ENCODE data around the gene MAJIN. TPM values are rescaled to one million over a fixed set of nuclear protein-coding genes. Genes with fewer than 3 reads are reported as not detected.

Gene MAJIN
- total and polyA plus RNA-seq, 4 donors: 0.09 to 0.31 TPM; not detected in 2

DNA sequence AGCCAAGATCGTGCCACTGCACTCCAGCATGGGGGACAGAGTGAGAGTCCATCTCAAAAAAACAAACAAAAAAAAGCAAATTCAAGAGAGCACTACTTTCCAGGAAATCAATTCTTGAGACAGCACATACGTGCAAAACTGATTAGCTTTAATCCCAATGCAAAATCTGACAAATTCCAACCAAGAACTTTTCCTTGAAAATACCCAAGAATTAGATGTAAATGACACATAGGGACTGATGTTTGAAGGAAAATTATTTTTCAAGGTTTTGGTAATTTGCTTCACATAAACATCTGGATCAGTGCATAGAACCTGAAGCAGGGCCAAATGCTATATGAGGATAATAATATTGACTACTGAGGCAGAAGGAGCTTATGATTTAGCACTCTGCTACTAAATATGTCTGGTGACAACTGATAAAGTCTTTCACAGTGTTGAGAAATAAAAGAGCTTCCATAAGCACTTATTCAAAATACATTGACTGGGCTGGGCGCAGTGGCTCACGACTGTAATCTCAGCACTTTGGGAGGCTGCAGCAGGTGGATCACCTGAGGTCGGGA is 8.8 kb downstream of the MAJIN start:
- no peaks in the 10 kb centered on the region for H3K4me1 ChIP-seq (ENCODE audit: control insufficient read depth in 4 of 4, insufficient read depth in 4 of 4, low read length in 3 of 4)
- H3K9ac ChIP-seq (ENCODE audit: low read depth in 1 of 2, low read length in 2 of 2): no peak overlapping the region
- H3K36me3 ChIP-seq (ENCODE audit: control insufficient read depth in 4 of 4, insufficient read depth in 3 of 4, low read depth in 1 of 4, low read length in 3 of 4): no peaks in the 10 kb centered on the region
- no peak overlapping the region for H3K27ac ChIP-seq (ENCODE audit: low read depth in 1 of 2, low read length in 2 of 2)
- TF ChIP-seq EGR1 (IDR thresholded peaks at IDR 0.05; ENCODE audit: low read depth in 2 of 2): no peak
- TF ChIP-seq ZBTB33 (IDR thresholded peaks at IDR 0.05): no peak
- TF ChIP-seq CTCF (IDR thresholded peaks at IDR 0.05; ENCODE audit: low read depth, low read length, missing input control): no peak
- no peak for TF ChIP-seq TAF1 (conservative IDR thresholded peaks at IDR 0.05)
- TF ChIP-seq, protein P1, sequence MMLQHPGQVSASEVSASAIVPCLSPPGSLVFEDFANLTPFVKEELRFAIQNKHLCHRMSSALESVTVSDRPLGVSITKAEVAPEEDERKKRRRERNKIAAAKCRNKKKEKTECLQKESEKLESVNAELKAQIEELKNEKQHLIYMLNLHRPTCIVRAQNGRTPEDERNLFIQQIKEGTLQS (IDR thresholded peaks at IDR 0.05): no peak
- TF ChIP-seq GABPA (IDR thresholded peaks at IDR 0.05 in 1 of 2, conservative IDR thresholded peaks at IDR 0.05 in 1 of 2): no peak
- TF ChIP-seq HNF4G (IDR thresholded peaks at IDR 0.05): no peak
- TF ChIP-seq RAD21 (IDR thresholded peaks at IDR 0.05): no peak
- no peak for TF ChIP-seq YY1 (IDR thresholded peaks at IDR 0.05)
- TF ChIP-seq SP1 (IDR thresholded peaks at IDR 0.05): no peak
- no peak for TF ChIP-seq RXRA (IDR thresholded peaks at IDR 0.05)
- H3K27me3 ChIP-seq (ENCODE audit: control insufficient read depth in 4 of 4, insufficient read depth in 4 of 4, low read length in 3 of 4): no peaks in the 10 kb centered on the region
- DNase-seq (ENCODE audit: low spot score): no peak
- WGBS: 85% methylated on average over 5 of the region's 5 CpGs
- H3K9me3 ChIP-seq (ENCODE audit: control insufficient read depth in 4 of 4, low read length in 3 of 4): no peaks in the 10 kb centered on the region
- no peak overlapping the region for H3K4me3 ChIP-seq (ENCODE audit: low read depth in 1 of 3, low read length in 3 of 3)

DNA sequence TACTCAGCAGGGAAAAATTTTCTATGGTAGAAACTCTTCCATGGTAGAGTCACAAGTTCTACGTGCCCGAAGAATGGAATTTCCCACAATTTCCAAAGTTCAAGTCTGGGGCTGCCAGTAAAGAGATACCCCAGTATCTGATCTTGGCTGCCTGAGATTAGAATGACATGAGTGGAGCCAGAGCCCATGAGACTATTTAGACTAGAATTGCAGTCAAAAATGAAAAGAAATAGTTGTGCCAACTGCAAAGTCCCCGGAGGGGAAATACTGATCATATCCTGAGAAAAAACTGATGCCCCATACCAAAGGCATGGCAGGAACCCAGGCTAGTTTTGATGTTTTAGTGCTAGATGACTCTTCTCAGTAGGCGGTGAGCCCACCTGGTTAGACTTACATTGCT is 11.2 kb downstream of the MAJIN start:
- TF ChIP-seq REST (IDR thresholded peaks at IDR 0.05) (no peak), CTCF (IDR thresholded peaks at IDR 0.05; ENCODE audit: low read depth, low read length, missing input control) (no peak), RXRA (IDR thresholded peaks at IDR 0.05) (no peak), EGR1 (IDR thresholded peaks at IDR 0.05; ENCODE audit: low read depth in 2 of 2) (no peak), FOXA2 (IDR thresholded peaks at IDR 0.05) (no peak), FOXA1 (IDR thresholded peaks at IDR 0.05) (no peak), NR2F2 (IDR thresholded peaks at IDR 0.05) (no peak), HNF4A (conservative IDR thresholded peaks at IDR 0.05) (no peak), JUND (IDR thresholded peaks at IDR 0.05) (no peak), HNF4G (IDR thresholded peaks at IDR 0.05) (no peak), GABPA (IDR thresholded peaks at IDR 0.05 in 1 of 2, conservative IDR thresholded peaks at IDR 0.05 in 1 of 2) (no peak), ZBTB33 (IDR thresholded peaks at IDR 0.05) (no peak), TAF1 (conservative IDR thresholded peaks at IDR 0.05) (no peak), SP1 (IDR thresholded peaks at IDR 0.05) (no peak), YY1 (IDR thresholded peaks at IDR 0.05) (no peak), RAD21 (IDR thresholded peaks at IDR 0.05) (no peak)
- TF ChIP-seq, protein P1 (IDR thresholded peaks at IDR 0.05): no peak
- TF ChIP-seq, protein P2, sequence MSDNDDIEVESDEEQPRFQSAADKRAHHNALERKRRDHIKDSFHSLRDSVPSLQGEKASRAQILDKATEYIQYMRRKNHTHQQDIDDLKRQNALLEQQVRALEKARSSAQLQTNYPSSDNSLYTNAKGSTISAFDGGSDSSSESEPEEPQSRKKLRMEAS (IDR thresholded peaks at IDR 0.05): no peak
- no peaks in the 10 kb centered on the region for H3K36me3 ChIP-seq (ENCODE audit: control insufficient read depth in 4 of 4, insufficient read depth in 3 of 4, low read depth in 1 of 4, low read length in 3 of 4)
- 65% methylated on average over 4 of the region's 4 CpGs for WGBS
- H3K9me3 ChIP-seq (ENCODE audit: control insufficient read depth in 4 of 4, low read length in 3 of 4): no peaks in the 10 kb centered on the region
- no peaks in the 10 kb centered on the region for H3K4me1 ChIP-seq (ENCODE audit: control insufficient read depth in 4 of 4, insufficient read depth in 4 of 4, low read length in 3 of 4)
- no peak overlapping the region for H3K27ac ChIP-seq (ENCODE audit: low read depth in 1 of 2, low read length in 2 of 2)
- H3K27me3 ChIP-seq (ENCODE audit: control insufficient read depth in 4 of 4, insufficient read depth in 4 of 4, low read length in 3 of 4): no peaks in the 10 kb centered on the region
- H3K4me3 ChIP-seq (ENCODE audit: low read depth in 1 of 3, low read length in 3 of 3): no peak overlapping the region
- no peak for DNase-seq (ENCODE audit: low spot score)
- H3K9ac ChIP-seq (ENCODE audit: low read depth in 1 of 2, low read length in 2 of 2): no peak overlapping the region

Data from liver (tissue), 9 donors.